IPS DF 6.9 (cell line): ENCODE data around the gene PES1.

Experiments
- DNase-seq: peaks from one replicate; pipeline ENCODE4 v3.0.0-alpha.2; 2013; ENCODE audit warnings: low read depth, low spot score
- H3K27ac ChIP-seq: one replicate; pipeline ENCODE4 v1.5.1; 2013; ENCODE audit warnings: low read length, control low read depth
- H3K27me3 ChIP-seq: 2 replicates; pipeline ENCODE4 v1.6.1; 2013; ENCODE audit warnings: mild to moderate bottlenecking, low read length; ENCODE audit not compliant: control insufficient read depth, insufficient read depth
- H3K36me3 ChIP-seq: 2 replicates; pipeline ENCODE4 v1.6.1; 2013; ENCODE audit warnings: low read length; ENCODE audit not compliant: control insufficient read depth, insufficient read depth
- H3K4me1 ChIP-seq: 2 replicates; pipeline ENCODE4 v1.6.1; 2013; ENCODE audit warnings: low read length; ENCODE audit not compliant: control insufficient read depth, insufficient read depth
- H3K4me3 ChIP-seq: 2 replicates; pipeline ENCODE4 v1.5.1; 2013; ENCODE audit warnings: mild to moderate bottlenecking, low read length
- H3K9me3 ChIP-seq: 2 replicates; pipeline ENCODE4 v1.6.1; 2013; ENCODE audit warnings: low read length, inconsistent platforms; ENCODE audit not compliant: control insufficient read depth, insufficient read depth
- WGBS: extraction: QIAGEN DNeasy Blood & Tissue Kit; methylation state at CpG from one replicate; pipeline ENCODE4 v1.1.7; 2013; ENCODE audit warnings: mixed read lengths, missing lambda C conversion rate; ENCODE audit not compliant: insufficient read length, insufficient coverage; 5-methylcytosine and 5-hydroxymethylcytosine counted together

Gene PES1

DNA sequence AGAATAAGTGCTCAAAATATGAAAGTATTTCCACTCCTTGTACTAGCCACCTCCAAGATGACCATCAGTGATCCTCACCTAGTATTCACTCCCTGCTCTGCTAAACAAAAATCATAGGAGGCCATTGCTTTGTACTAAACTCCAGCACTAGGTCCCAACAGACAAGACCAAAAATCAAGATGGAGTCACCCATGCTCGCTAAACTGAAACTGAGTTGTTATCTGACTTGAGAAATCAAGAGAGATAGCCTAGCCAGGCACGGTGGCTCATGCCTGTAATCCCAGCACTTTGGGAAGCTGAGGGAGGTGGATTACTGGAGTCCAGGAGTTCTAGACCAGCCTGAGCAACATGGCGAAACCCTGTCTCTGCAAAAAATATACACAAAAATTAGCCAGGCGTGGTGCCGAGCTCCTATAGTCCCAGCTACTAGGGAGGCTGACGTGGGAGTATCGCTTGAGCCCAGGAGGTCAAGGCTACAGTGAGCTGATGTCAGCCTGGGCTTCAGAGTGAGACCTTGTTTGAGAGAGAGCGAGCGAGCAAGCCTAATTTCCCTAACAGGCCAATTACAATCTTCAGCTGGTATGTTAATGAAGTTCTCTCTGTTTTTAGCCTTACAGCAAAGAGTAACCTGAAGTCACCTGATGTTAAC lies 54.5 kb downstream of the PES1 start:
- Histone ChIP-seq H3K4me1 (peaks cover 3% of the 10 kb centered on the region; the same call in 1 of the 2 replicates), H3K9me3 (no peaks in the 10 kb centered on the region), H3K27me3 (no peaks in the 10 kb centered on the region), H3K36me3 (no peaks in the 10 kb centered on the region), H3K27ac (no peak overlapping the region), H3K4me3 (no peak overlapping the region)
- DNase-seq: no peak
- no CpG with 5 or more reads among the region's 9 CpGs for WGBS

- no peaks in the 10 kb centered on the region for H3K36me3 ChIP-seq
- H3K27me3 ChIP-seq: no peaks in the 10 kb centered on the region
- no peak overlapping the region for H3K4me3 ChIP-seq
- H3K27ac ChIP-seq: no peak overlapping the region
- H3K9me3 ChIP-seq: no peaks in the 10 kb centered on the region
- DNase-seq: no peak
- no CpG with 5 or more reads among the region's 4 CpGs for WGBS
- H3K4me1 ChIP-seq: peaks cover 3% of the 10 kb centered on the region; the same call in 1 of the 2 replicates
Measured at GRCh38 chr22:30535182-30535581, 56.5 kb downstream of the PES1 start.

DNA sequence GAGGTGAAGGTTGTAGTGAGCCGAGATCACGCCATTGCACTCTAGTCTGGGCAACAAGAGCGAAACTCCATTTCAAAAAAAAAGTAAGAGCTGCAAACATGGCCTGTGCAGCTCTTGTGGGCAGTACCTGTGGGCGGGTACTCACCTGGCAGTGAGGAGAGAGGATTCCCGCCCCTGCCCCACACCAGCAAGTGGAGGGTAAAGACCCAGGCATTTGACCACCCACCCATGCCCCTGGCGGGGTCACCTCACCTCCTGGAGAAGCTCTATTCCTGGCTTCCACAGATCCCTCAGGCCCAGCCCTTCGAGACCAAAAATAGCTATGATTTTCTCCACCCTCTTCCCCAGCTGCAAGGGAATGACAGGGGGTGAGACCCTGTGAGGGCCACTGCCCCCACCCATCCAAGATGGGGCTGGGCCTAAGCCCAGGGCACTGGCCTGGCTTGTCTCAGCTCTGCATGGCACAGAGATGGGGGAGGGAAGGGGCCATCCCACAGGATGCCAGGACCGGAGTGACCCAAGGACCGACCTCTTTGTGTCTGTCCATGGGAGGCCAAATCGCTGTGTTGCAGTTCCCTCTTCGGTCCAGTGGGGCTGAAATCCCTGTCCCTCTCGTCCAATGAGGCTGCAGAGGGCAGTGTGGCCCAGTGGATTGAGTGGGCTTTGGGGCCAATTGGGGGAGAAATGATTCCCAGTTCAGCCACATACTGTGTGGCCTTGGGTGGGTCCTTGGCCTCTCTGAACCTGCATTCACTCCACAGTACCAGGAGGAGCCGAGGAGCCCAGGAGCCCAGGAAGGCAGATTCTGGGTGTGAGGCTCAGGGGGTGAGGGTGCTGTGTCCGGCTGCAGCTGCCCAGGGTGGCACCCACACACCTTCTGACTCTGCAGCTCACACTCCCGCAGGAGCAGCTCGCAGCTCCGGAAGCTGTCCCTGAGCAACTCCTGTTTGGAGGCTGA lies 59.8 kb downstream of the PES1 start:
- no peaks in the 10 kb centered on the region for H3K9me3 ChIP-seq
- H3K4me3 ChIP-seq: no peak overlapping the region
- DNase-seq: no peak
- H3K4me1 ChIP-seq: no peaks in the 10 kb centered on the region
- H3K27ac ChIP-seq: no peak overlapping the region
- no peaks in the 10 kb centered on the region for H3K36me3 ChIP-seq
- H3K27me3 ChIP-seq: no peaks in the 10 kb centered on the region
- no CpG with 5 or more reads among the region's 17 CpGs for WGBS

DNA sequence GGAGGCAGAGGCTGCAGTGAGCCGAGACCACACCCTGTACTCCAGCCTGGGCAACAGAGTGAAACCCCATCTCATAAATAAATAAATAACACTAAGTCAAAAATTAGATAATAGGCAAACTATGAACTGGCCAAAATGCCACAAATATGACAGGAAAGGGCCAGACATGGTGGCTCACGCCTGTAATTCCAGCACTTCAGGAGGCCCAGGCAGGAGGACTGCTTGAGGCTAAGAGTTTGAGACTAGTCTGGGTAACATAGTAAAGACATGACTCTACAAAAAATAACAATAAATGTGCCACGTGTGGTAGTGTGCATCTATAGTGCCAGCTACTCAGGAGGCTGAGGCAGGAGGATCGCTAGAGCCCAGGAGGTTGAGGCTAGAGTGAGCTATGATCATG lies 65.1 kb downstream of the PES1 start:
- DNase-seq: no peak
- H3K4me3 ChIP-seq: no peak overlapping the region
- no peaks in the 10 kb centered on the region for H3K27me3 ChIP-seq
- no peaks in the 10 kb centered on the region for H3K36me3 ChIP-seq
- no CpG with 5 or more reads among the region's 4 CpGs for WGBS
- H3K27ac ChIP-seq: no peak overlapping the region
- no peaks in the 10 kb centered on the region for H3K4me1 ChIP-seq
- H3K9me3 ChIP-seq: no peaks in the 10 kb centered on the region
